ENCODE measurements around the gene ZFYVE9. TPM values are rescaled to one million over a fixed set of nuclear protein-coding genes. Genes with fewer than 3 reads are reported as not detected.

ZFYVE9 gene
- total and polyA plus RNA-seq, 2 donors = 13.1 to 73.5 TPM

Other genes starting within 250 kb of the ZFYVE9 start
- gene RAB3B, start 151.4 kb upstream of the ZFYVE9 start, total RNA-seq = 1.7 TPM
- gene RAB3B, start 151.4 kb upstream of the ZFYVE9 start, polyA plus RNA-seq = 0.44 TPM
- 4.9 TPM for gene KTI12, start 108.3 kb upstream of the ZFYVE9 start, total RNA-seq
- gene KTI12, start 108.3 kb upstream of the ZFYVE9 start, polyA plus RNA-seq = 11.1 TPM
- gene TXNDC12, start 86.9 kb upstream of the ZFYVE9 start, total RNA-seq = 20.5 TPM
- 24.9 TPM for gene TXNDC12, start 86.9 kb upstream of the ZFYVE9 start, polyA plus RNA-seq
- gene BTF3L4, start 85.8 kb upstream of the ZFYVE9 start, total RNA-seq = 68.6 TPM
- gene BTF3L4, start 85.8 kb upstream of the ZFYVE9 start, polyA plus RNA-seq = 42.4 TPM
- 8.8 TPM for gene CC2D1B, start 224.1 kb downstream of the ZFYVE9 start, total RNA-seq
- 16.3 TPM for gene CC2D1B, start 224.1 kb downstream of the ZFYVE9 start, polyA plus RNA-seq

Data from urinary bladder (tissue), 2 donors.